Testis (tissue), 3 donors: ENCODE measurements around the gene PTPRN2. TPM values are rescaled to one million over a fixed set of nuclear protein-coding genes. Genes with fewer than 3 reads are reported as not detected.
"Not testable (repeated sequence)": the region's sequence is repeated elsewhere in the genome, so short reads cannot be mapped to it uniquely, and the experiment has no call there.

Experiments used
- DNase-seq: peaks from one replicate; pipeline ENCODE4 v3.0.0-alpha.2; 2019
- H3K27ac ChIP-seq, 2 donors: fragments of 200-600 bp; sonication (generic); one replicate each; pipeline ENCODE4 v1.5.1; 2019
- H3K27me3 ChIP-seq: fragments of 200-600 bp; sonication (generic); one replicate; pipeline ENCODE4 v1.5.1; 2019
- H3K36me3 ChIP-seq: fragments of 200-600 bp; sonication (generic); one replicate; pipeline ENCODE4 v1.5.1; 2017; ENCODE audit warnings: low read depth; ENCODE audit errors: missing control alignments
- H3K4me1 ChIP-seq: fragments of 200-600 bp; sonication (generic); one replicate; pipeline ENCODE4 v1.5.1; 2019
- H3K4me3 ChIP-seq, 2 donors: fragments of 200-600 bp; sonication (generic); one replicate each; pipeline ENCODE4 v1.5.1; 2017 to 2019
- H3K9me3 ChIP-seq: fragments of 200-600 bp; sonication (generic); one replicate; pipeline ENCODE4 v1.5.1; 2017
- POLR2A ChIP-seq: fragments of 450-650 bp; IDR thresholded peaks from one replicate; pipeline ENCODE4 v1.6.1; 2017; ENCODE audit warnings: antibody characterized with exemption, mild to moderate bottlenecking, moderate library complexity
- WGBS, 2 donors: methylation state at CpG; one replicate each; pipeline ENCODE4 v1.1.5; 2018; 5-methylcytosine and 5-hydroxymethylcytosine counted together
- intact Hi-C: fragments of 100-400 bp; cut with DNase I; formaldehyde crosslinking; loops from one replicate; pipeline ENCODE4 v1.15.1; 2023; ENCODE audit warnings: low total_unique reads
- polyA plus RNA-seq: library from polyadenylated mRNA; stranded (reverse); fragments of 350-450 nt; fragmentation: Illumina TruSeq; extraction: RNeasy Lipid Tissue Mini Kit (QIAGEN cat#74804); gene quantifications from one replicate; pipeline ENCODE4 v1.2.3, GENCODE V29; 2014; ENCODE audit warnings: low read depth, low replicate concordance; ENCODE audit not compliant: insufficient read depth
- total RNA-seq, 2 donors: library from RNA; depleted of rRNA; stranded (reverse); fragments of >200 nt; gene quantifications; one replicate each; pipeline ENCODE4 v1.2.3, GENCODE V29; 2016
- TF ChIP-seq, protein P1 (sequence below), 3 experiments: fragments of 450-650 bp in 2 of 3; fragments of 200-600 bp in 1 of 3; sonication (generic) in 1 of 3; IDR thresholded peaks; one replicate each; pipeline ENCODE4 v1.5.1; 2016 to 2019; ENCODE audit warnings: antibody characterized with exemption in 3 of 3, mild to moderate bottlenecking in 2 of 3, moderate library complexity in 1 of 3

PTPRN2 gene
- total and polyA plus RNA-seq, 3 donors from 2014 or later, result 9.3 to 10.8 (median 9.8) TPM

DNA sequence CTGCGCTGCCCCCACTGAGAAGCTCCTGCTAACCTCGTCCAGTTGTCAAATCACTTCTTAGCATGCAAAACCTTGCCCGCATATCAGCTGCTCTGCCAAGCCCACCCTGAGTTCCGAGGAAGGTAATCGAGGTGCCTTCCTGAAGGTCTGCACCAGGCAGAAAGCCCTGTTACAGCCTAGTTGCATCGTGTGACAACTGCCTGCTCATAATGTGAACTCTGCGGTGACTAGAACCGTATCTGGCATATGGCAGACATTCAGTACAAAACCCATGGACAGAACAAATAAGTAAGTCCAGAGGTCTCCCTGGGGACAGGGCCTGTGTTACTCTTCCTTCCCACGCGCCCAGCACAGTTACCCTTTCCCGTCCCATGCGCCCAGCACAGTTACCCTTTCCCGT is 856.5 kb downstream of the PTPRN2 start:
- TF ChIP-seq POLR2A, result no peak
- TF ChIP-seq, protein P1, sequence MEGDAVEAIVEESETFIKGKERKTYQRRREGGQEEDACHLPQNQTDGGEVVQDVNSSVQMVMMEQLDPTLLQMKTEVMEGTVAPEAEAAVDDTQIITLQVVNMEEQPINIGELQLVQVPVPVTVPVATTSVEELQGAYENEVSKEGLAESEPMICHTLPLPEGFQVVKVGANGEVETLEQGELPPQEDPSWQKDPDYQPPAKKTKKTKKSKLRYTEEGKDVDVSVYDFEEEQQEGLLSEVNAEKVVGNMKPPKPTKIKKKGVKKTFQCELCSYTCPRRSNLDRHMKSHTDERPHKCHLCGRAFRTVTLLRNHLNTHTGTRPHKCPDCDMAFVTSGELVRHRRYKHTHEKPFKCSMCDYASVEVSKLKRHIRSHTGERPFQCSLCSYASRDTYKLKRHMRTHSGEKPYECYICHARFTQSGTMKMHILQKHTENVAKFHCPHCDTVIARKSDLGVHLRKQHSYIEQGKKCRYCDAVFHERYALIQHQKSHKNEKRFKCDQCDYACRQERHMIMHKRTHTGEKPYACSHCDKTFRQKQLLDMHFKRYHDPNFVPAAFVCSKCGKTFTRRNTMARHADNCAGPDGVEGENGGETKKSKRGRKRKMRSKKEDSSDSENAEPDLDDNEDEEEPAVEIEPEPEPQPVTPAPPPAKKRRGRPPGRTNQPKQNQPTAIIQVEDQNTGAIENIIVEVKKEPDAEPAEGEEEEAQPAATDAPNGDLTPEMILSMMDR (IDR thresholded peaks at IDR 0.05), result no peak
- Histone ChIP-seq H3K4me1 (no peaks in the 10 kb centered on the region), H3K4me3 (no peak overlapping the region), H3K36me3 (no peaks in the 10 kb centered on the region), H3K27me3 (no peaks in the 10 kb centered on the region), H3K27ac (no peak overlapping the region), H3K9me3 (no peaks in the 10 kb centered on the region)
- intact Hi-C loops, result no loop called here
- WGBS, 2 donors, result 51 to 53% methylated on average over 13 of the region's 13 CpGs
- DNase-seq, result no peak

DNA sequence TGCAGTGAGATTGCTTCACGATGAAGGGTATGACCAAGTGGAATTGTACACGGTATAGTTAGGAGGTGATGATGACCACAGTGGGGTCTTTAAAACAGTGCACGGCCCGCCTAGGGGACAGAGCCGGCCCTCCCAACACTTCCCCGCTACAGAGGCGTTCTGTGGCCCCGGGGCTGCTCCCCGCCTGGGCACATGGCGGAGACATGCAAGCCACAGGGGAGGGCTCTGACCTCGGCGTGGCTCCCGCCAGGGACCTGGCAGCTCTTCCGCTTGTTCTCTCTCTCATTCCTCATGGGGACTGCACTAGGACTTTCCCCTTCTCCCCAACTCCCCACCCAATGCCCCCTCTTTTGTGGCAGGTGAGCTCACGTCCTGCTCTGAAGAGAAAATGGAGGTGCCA is 857.0 kb downstream of the PTPRN2 start:
- no peaks in the 10 kb centered on the region for H3K9me3 ChIP-seq
- no peaks in the 10 kb centered on the region for H3K36me3 ChIP-seq
- no peak for DNase-seq
- no peak overlapping the region for H3K27ac ChIP-seq
- H3K4me1 ChIP-seq, result no peaks in the 10 kb centered on the region
- WGBS, 2 donors, result 77 to 82% methylated on average over 11 to 15 of the region's 15 CpGs
- no peaks in the 10 kb centered on the region for H3K27me3 ChIP-seq
- TF ChIP-seq POLR2A, result no peak
- TF ChIP-seq, protein P1 (IDR thresholded peaks at IDR 0.05), result no peak
- intact Hi-C loops, result no loop called here
- H3K4me3 ChIP-seq, result no peak overlapping the region

DNA sequence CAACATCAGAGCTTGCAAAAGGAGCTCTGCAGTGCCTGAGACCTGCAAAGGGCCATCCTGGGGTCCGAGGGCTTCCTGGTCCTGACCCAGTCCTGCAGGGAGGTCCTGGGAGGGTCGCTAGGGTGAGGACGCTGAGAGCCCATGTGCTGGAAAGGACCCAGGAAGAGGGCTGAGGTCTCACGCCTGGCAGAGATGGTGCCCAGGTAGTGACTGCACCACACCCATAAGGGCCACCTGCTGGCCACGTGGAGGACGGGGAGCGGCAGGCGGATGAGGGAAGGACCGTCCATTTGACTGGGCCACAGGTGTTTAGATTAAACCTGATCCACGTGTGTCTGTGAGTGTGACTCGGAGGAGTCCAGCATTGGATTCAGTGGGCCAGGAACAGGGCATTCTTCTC is 858.1 kb downstream of the PTPRN2 start:
- no peak for DNase-seq
- H3K27me3 ChIP-seq, result no peaks in the 10 kb centered on the region
- H3K4me3 ChIP-seq, result no peak overlapping the region
- 81 to 86% methylated on average over 11 of the region's 11 CpGs for WGBS, 2 donors
- intact Hi-C loops, result no loop called here
- no peaks in the 10 kb centered on the region for H3K4me1 ChIP-seq
- H3K27ac ChIP-seq, result no peak overlapping the region
- no peaks in the 10 kb centered on the region for H3K36me3 ChIP-seq
- no peaks in the 10 kb centered on the region for H3K9me3 ChIP-seq
- no peak for TF ChIP-seq POLR2A
- TF ChIP-seq, protein P1 (IDR thresholded peaks at IDR 0.05), result no peak

DNA sequence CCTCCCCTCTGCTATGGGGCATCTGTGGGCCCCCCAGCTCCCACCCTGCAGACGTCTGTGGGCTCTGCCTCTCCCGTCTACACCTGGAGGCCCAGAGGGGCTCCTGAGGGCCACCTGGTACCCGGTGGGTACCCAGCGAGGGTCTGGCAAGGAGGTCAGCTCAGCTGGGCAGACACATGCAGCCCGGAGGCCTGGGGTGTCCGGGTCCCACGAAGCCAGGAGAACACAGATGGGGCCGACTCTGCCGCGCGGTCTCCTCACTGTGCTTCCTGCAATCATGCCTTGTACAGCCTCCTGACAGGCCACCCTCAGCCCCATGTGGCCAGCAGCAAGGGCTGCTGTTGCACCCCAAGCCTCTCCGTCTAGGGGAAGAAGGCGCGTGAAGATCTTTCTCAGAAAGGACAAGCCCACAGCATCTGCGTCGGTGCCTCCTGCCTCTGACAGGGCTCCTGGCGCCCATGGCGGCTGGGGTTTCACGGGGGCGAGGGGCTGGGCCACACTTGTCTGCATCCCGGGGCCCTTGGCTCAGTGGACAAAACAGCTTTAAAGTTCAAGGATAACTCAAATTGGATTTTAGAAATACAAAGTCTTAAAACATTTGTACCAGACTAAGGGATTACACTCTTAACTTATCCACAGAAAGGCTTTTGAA is 859.5 kb downstream of the PTPRN2 start:
- 83 to 88% methylated on average over 14 to 19 of the region's 21 CpGs for WGBS, 2 donors
- no peak for DNase-seq
- H3K36me3 ChIP-seq, result no peaks in the 10 kb centered on the region
- no peak overlapping the region for H3K4me3 ChIP-seq
- no peaks in the 10 kb centered on the region for H3K27me3 ChIP-seq
- H3K27ac ChIP-seq, result no peak overlapping the region
- no peaks in the 10 kb centered on the region for H3K9me3 ChIP-seq
- no peaks in the 10 kb centered on the region for H3K4me1 ChIP-seq
- TF ChIP-seq, protein P1 (IDR thresholded peaks at IDR 0.05), result no peak
- no peak for TF ChIP-seq POLR2A
- intact Hi-C loops, result no loop called here

DNA sequence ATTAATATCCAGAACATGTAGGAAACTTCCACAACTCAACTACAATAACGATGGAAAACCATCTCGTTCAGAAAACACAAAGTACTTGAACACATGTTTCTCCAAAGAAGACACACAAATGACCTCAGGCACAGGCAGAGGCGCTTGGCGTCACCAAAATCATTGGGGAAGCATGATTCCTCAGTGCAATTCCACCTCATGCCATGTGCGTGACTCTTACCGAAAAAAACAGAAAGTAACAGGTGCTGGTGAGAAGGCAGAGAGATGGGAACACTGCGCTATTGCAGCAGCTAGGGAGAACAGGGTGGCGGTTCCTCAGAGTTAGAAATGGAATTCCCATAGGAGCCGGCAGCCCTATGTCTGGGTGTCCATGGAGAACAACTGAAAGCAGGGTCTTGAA is 860.9 kb downstream of the PTPRN2 start:
- intact Hi-C loops, result no loop called here
- TF ChIP-seq, protein P1 (IDR thresholded peaks at IDR 0.05), result no peak
- no peak for TF ChIP-seq POLR2A
- 89 to 91% methylated on average over 9 of the region's 9 CpGs for WGBS, 2 donors
- no peaks in the 10 kb centered on the region for H3K36me3 ChIP-seq
- H3K27ac ChIP-seq, result no peak overlapping the region
- H3K4me3 ChIP-seq, result no peak overlapping the region
- H3K4me1 ChIP-seq, result no peaks in the 10 kb centered on the region
- DNase-seq, result no peak
- no peaks in the 10 kb centered on the region for H3K27me3 ChIP-seq
- no peaks in the 10 kb centered on the region for H3K9me3 ChIP-seq

DNA sequence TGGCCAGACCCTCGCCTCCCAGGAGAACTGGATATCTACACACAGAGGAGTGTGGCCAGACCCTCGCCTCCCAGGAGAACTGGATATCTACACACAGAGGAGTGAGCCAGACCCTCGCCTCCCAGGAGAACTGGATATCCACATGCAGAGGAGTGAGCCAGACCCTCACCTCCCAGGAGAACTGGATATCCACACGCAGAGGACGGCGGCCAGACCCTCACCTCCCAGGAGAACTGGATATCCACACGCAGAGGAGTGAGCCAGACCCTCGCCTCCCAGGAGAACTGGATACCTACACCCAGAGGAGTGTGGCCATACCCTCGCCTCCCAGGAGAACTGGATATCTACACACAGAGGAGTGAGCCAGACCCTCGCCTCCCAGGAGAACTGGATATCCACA is 862.3 kb downstream of the PTPRN2 start:
- DNase-seq, intact Hi-C loops, H3K27ac ChIP-seq, H3K36me3 ChIP-seq, H3K4me1 ChIP-seq, H3K4me3 ChIP-seq, H3K9me3 ChIP-seq, H3K27me3 ChIP-seq: not testable (repeated sequence)
- WGBS, 2 donors, result 70 to 71% methylated on average over 7 to 8 of the region's 10 CpGs
